ENCODE measurements around the gene EEA1. TPM values are rescaled to one million over a fixed set of nuclear protein-coding genes. Genes with fewer than 3 reads are reported as not detected.

Gene EEA1
- total RNA-seq, 1 donor from 2014 or later = 10.9 TPM

GRCh38 chr12:92769124-92769901, 159.8 kb downstream of the EEA1 start:
- no peak overlapping the region for H3K27ac ChIP-seq
- intact Hi-C loops (cut with DNase I) = no loop called here
- H3K4me1 ChIP-seq = peaks cover 0 to 2% of the 10 kb centered on the region in 2 donors
- DNase-seq (ENCODE audit: low spot score in 2 of 2) = no peak
- TF ChIP-seq, protein P1, sequence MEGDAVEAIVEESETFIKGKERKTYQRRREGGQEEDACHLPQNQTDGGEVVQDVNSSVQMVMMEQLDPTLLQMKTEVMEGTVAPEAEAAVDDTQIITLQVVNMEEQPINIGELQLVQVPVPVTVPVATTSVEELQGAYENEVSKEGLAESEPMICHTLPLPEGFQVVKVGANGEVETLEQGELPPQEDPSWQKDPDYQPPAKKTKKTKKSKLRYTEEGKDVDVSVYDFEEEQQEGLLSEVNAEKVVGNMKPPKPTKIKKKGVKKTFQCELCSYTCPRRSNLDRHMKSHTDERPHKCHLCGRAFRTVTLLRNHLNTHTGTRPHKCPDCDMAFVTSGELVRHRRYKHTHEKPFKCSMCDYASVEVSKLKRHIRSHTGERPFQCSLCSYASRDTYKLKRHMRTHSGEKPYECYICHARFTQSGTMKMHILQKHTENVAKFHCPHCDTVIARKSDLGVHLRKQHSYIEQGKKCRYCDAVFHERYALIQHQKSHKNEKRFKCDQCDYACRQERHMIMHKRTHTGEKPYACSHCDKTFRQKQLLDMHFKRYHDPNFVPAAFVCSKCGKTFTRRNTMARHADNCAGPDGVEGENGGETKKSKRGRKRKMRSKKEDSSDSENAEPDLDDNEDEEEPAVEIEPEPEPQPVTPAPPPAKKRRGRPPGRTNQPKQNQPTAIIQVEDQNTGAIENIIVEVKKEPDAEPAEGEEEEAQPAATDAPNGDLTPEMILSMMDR (IDR thresholded peaks at IDR 0.05) = no peak
- H3K4me3 ChIP-seq = no peak overlapping the region
- H3K36me3 ChIP-seq = no peaks in the 10 kb centered on the region
- no peaks in the 10 kb centered on the region for H3K9me3 ChIP-seq
- H3K27me3 ChIP-seq = no peaks in the 10 kb centered on the region

DNA sequence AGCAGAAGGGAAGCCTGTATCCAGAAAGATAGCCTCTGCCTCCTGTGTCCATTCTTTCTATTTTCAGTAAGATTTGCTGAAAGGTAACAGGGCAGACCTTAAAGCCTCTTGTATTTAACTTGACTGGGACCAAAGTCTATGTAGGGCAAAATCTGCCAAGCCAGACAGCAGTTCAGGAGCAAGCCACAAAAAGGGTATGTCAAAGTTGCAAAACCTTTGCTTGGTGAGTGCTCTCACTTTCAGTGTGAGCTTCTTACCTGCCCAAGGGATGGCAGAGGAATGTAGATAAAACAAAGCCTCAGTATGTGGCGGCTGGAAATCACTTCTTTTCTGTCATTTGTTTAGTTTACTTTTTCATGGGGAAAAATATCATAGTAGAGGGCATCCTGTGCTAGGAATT, 163.2 kb downstream of the EEA1 start:
- DNase-seq (ENCODE audit: low spot score in 2 of 2) = no peak
- Histone ChIP-seq H3K36me3 (no peaks in the 10 kb centered on the region), H3K27me3 (no peaks in the 10 kb centered on the region), H3K4me3 (no peak overlapping the region), H3K27ac (no peak overlapping the region), H3K9me3 (no peaks in the 10 kb centered on the region), H3K4me1 (peaks cover 0 to 2% of the 10 kb centered on the region in 2 donors)
- TF ChIP-seq, protein P1 (IDR thresholded peaks at IDR 0.05) = no peak
- intact Hi-C loops (cut with DNase I) = no loop called here

- intact Hi-C loops (cut with DNase I) = no loop called here
- no peaks in the 10 kb centered on the region for H3K27me3 ChIP-seq
- DNase-seq (ENCODE audit: low spot score in 2 of 2) = no peak
Measured at GRCh38 chr12:92764831-92765230, 164.3 kb downstream of the EEA1 start.

GRCh38 chr12:92762773-92763172, 166.3 kb downstream of the EEA1 start:
- DNase-seq (ENCODE audit: low spot score in 2 of 2) = no peak
- TF ChIP-seq, protein P1 (IDR thresholded peaks at IDR 0.05) = no peak
- Histone ChIP-seq H3K4me3 (no peak overlapping the region), H3K9me3 (no peaks in the 10 kb centered on the region), H3K27ac (no peak overlapping the region), H3K4me1 (no peaks in the 10 kb centered on the region), H3K36me3 (no peaks in the 10 kb centered on the region), H3K27me3 (no peaks in the 10 kb centered on the region)
- intact Hi-C loops (cut with DNase I) = no loop called here

More at GRCh38 chr12:92764831-92765230, 164.3 kb downstream of the EEA1 start:
- Histone ChIP-seq H3K9me3 (no peaks in the 10 kb centered on the region), H3K4me1 (peaks cover 0 to 2% of the 10 kb centered on the region in 2 donors), H3K4me3 (no peak overlapping the region), H3K36me3 (no peaks in the 10 kb centered on the region), H3K27ac (no peak overlapping the region)
- TF ChIP-seq, protein P1 (IDR thresholded peaks at IDR 0.05) = no peak

DNA sequence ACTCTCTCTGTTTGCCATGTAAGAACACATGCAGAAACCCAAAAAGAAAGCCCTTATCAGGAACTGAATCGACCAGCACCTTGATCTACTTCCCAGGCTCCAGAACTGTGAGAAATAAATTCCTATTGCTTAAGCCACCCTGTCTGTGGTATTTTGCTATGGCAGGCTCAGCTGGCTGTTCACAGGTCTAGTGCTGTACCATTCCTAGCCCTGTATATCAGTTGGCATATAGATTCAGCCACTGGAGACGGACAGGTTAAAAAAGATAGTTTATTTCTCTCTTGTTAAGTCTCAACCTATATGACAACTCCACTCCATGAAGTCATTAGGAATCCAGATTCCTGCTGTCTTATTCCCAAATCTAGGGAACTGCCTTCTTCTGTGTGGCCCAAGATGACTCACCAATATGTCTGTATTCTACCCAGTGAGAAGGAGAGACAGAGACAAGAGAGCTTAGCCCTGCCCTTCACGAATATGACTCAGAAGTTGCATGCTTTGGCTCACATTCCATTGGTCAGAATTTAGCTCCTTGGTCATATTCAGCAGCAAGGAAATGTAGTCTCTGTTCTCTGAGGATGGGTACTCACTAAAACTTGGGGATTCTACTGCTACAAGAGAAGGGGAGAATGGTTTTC, 169.3 kb downstream of the EEA1 start:
- Histone ChIP-seq H3K4me3 (no peak overlapping the region), H3K36me3 (no peaks in the 10 kb centered on the region), H3K27ac (no peak overlapping the region), H3K4me1 (no peaks in the 10 kb centered on the region), H3K27me3 (no peaks in the 10 kb centered on the region), H3K9me3 (no peaks in the 10 kb centered on the region)
- TF ChIP-seq, protein P1 (IDR thresholded peaks at IDR 0.05) = no peak
- no peak for DNase-seq (ENCODE audit: low spot score in 2 of 2)
- intact Hi-C loops (cut with DNase I) = no loop called here
